Thyroid gland (tissue), 4 donors: Measurements from ENCODE around the gene SP110. TPM values are rescaled to one million over a fixed set of nuclear protein-coding genes. Genes with fewer than 3 reads are reported as not detected.

ENCODE experiments used
- DNase-seq, 2 donors: peaks; one replicate each; pipeline ENCODE4 v3.0.0-alpha.2; 2019
- H3K27ac ChIP-seq, 3 donors: fragments of 200-600 bp; sonication (generic); 1 replicate in 2 of 3; 2 replicates in 1 of 3; pipeline ENCODE4 v1.5.1; 2016 to 2019; ENCODE audit warnings: mild to moderate bottlenecking in 1 of 3, moderate library complexity in 1 of 3
- H3K27me3 ChIP-seq: fragments of 200-600 bp; sonication (generic); one replicate; pipeline ENCODE4 v1.5.1; 2019
- H3K36me3 ChIP-seq, 2 donors: fragments of 200-600 bp; sonication (generic); one replicate each; pipeline ENCODE4 v1.5.1; 2016 to 2019
- H3K4me1 ChIP-seq, 2 donors: fragments of 200-600 bp; sonication (generic); one replicate each; pipeline ENCODE4 v1.5.1; 2017 to 2019
- H3K4me3 ChIP-seq, 3 donors: fragments of 200-600 bp; sonication (generic); replicated peaks in 1 of 3; 1 replicate in 2 of 3; 2 replicates in 1 of 3; pipeline ENCODE4 v1.5.1; 2016; ENCODE audit warnings: mild to moderate bottlenecking in 1 of 3
- H3K9me3 ChIP-seq: fragments of 200-600 bp; sonication (generic); one replicate; pipeline ENCODE4 v1.5.1; 2017
- POLR2A ChIP-seq, 2 donors: fragments of 450-650 bp; IDR thresholded peaks; one replicate each; pipeline ENCODE4 v1.6.1; 2017; ENCODE audit warnings: antibody characterized with exemption in 2 of 2, mild to moderate bottlenecking in 2 of 2, moderate library complexity in 1 of 2
- WGBS, 2 donors: methylation state at CpG; one replicate each; pipeline ENCODE4 v1.1.5; 2017; 5-methylcytosine and 5-hydroxymethylcytosine counted together
- intact Hi-C: fragments of 100-400 bp; cut with DNase I; formaldehyde crosslinking; loops from one replicate; pipeline ENCODE4 v1.15.1; 2023
- total RNA-seq, 4 donors: library from RNA; depleted of rRNA; stranded (reverse); fragments of >200 nt; gene quantifications; one replicate each; pipeline ENCODE4 v1.2.3, GENCODE V29; 2016
- TF ChIP-seq, protein P1 (sequence below), 6 experiments: fragments of 200-600 bp in 3 of 6; fragments of 450-650 bp in 3 of 6; sonication (generic) in 3 of 6; IDR thresholded peaks; one replicate each; pipeline ENCODE4 v1.5.1; 2016 to 2019; ENCODE audit warnings: antibody characterized with exemption in 6 of 6, mild to moderate bottlenecking in 2 of 6, inconsistent platforms in 1 of 6, moderate library complexity in 1 of 6

The SP110 gene
- total RNA-seq, 4 donors from 2014 or later, result 17.7 to 66.2 (median 23.5) TPM

DNA sequence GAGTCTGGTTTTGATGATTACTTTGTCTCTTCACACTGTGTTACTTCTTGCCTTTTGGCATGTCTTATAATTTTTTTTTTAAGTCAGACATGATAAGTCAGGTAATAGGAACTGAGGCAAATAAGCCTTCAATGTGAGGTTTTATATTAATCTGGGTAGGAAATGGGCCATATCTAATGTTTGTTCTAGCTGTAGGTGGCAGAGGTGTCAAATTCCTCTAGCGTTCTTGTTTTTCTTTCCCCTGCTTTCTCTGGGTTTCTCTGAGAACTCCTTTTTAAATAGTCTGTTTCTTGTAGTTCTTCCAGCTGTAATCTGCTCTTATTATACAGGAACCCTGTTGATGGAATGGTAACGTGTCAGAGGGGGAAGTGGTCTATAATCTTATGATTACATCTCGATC lies 11.5 kb upstream of the SP110 start:
- Histone ChIP-seq H3K27ac (no peak overlapping the region), H3K9me3 (no peaks in the 10 kb centered on the region), H3K4me1 (no peaks in the 10 kb centered on the region), H3K36me3 (no peaks in the 10 kb centered on the region), H3K4me3 (no peak overlapping the region), H3K27me3 (no peaks in the 10 kb centered on the region)
- TF ChIP-seq, protein P1, sequence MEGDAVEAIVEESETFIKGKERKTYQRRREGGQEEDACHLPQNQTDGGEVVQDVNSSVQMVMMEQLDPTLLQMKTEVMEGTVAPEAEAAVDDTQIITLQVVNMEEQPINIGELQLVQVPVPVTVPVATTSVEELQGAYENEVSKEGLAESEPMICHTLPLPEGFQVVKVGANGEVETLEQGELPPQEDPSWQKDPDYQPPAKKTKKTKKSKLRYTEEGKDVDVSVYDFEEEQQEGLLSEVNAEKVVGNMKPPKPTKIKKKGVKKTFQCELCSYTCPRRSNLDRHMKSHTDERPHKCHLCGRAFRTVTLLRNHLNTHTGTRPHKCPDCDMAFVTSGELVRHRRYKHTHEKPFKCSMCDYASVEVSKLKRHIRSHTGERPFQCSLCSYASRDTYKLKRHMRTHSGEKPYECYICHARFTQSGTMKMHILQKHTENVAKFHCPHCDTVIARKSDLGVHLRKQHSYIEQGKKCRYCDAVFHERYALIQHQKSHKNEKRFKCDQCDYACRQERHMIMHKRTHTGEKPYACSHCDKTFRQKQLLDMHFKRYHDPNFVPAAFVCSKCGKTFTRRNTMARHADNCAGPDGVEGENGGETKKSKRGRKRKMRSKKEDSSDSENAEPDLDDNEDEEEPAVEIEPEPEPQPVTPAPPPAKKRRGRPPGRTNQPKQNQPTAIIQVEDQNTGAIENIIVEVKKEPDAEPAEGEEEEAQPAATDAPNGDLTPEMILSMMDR (IDR thresholded peaks at IDR 0.05), result no peak
- no peak for TF ChIP-seq POLR2A (IDR thresholded peaks at IDR 0.05)
- WGBS, 2 donors, result 63 to 68% methylated on average over 3 of the region's 3 CpGs
- no peak for DNase-seq
- intact Hi-C loops, result no loop called here

DNA sequence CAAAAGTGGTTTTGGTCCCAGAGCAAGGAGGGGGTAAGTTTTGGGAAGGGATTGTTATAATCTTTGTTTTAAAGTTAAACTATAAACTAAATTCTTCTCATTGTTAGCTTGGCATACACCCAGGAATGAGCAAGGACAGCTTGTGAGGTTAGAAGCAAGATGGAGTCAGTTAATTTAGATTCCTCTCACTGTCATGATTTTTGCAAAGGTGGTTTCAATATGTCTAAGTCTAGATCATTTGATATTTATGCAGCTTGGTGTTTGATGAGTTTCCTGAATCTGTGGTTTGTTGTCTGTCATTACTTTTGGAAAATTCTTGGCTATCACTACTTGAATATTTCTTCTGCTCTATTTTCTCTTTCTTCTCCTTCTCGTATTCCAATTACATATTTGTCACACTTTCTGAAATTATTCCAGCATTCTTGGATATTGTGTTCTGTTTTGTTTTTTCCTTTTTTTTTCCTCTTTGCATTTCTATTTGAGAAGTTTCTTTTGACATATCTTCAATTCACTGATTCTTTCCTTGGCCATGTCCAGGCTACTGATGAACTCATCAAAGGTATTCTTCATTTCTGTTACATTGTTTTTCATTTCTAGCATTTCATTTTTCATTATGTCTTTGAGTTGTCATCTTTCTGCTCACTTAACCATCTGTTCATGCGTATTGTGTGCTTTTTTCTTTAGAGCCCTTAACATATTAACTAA lies 10.9 kb upstream of the SP110 start:
- DNase-seq, result no peak
- WGBS, 2 donors, result 90 to 91% methylated on average over 2 of the region's 2 CpGs
- Histone ChIP-seq H3K27ac (no peak overlapping the region), H3K27me3 (no peaks in the 10 kb centered on the region), H3K9me3 (no peaks in the 10 kb centered on the region), H3K4me1 (no peaks in the 10 kb centered on the region), H3K4me3 (no peak overlapping the region), H3K36me3 (no peaks in the 10 kb centered on the region)
- TF ChIP-seq, protein P1 (IDR thresholded peaks at IDR 0.05), result no peak
- TF ChIP-seq POLR2A (IDR thresholded peaks at IDR 0.05), result no peak
- intact Hi-C loops, result no loop called here

DNA sequence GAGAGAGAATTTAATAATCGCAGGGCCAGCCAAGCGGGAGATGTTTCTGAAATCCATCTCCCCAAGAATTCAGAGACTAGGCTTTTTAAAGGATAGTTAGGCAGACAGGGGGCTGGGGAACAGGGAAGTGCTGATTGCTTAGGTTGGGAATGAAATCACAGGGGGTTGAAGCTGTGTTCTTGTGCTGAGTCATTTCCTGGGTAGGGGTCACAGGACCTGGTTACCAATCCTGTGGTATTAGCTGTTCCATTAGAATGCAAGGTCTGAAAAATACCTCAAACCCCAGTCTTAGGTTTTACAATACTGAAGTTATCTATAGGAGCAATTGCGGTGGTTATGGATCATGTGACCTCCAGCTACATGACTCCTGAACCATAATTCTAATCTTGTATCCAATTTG lies 10.3 kb upstream of the SP110 start:
- Histone ChIP-seq H3K27me3 (no peaks in the 10 kb centered on the region), H3K36me3 (no peaks in the 10 kb centered on the region), H3K4me3 (no peak overlapping the region), H3K9me3 (no peaks in the 10 kb centered on the region), H3K27ac (no peak overlapping the region), H3K4me1 (no peaks in the 10 kb centered on the region)
- no peak for TF ChIP-seq POLR2A (IDR thresholded peaks at IDR 0.05)
- TF ChIP-seq, protein P1 (IDR thresholded peaks at IDR 0.05), result no peak
- intact Hi-C loops, result no loop called here
- WGBS, 2 donors, result 90 to 97% methylated on average over 3 of the region's 3 CpGs
- DNase-seq, result no peak

DNA sequence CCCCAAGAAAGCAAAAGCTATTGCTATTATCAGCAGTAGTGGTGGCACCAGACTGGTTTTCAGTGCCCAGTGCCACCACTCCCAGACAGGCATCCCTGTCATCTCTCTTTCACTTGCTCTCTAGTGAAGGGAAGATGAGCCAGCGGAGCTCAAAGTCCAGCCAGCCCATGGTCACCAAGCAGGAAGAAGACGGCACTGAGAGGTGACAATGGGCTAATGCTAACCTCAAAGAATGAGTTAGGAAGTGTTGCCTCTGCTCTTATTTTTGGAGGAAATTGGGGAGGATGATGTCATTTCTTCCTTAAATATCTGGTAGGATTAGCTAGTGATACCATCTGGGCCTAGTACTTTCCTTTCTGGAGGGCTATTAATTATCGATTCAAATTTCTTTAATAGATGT lies 7.4 kb upstream of the SP110 start:
- no peaks in the 10 kb centered on the region for H3K4me1 ChIP-seq
- no peaks in the 10 kb centered on the region for H3K36me3 ChIP-seq
- DNase-seq, result no peak
- H3K27me3 ChIP-seq, result no peaks in the 10 kb centered on the region
- no peaks in the 10 kb centered on the region for H3K9me3 ChIP-seq
- 86 to 92% methylated on average over 3 of the region's 3 CpGs for WGBS, 2 donors
- H3K27ac ChIP-seq, result no peak overlapping the region
- no peak overlapping the region for H3K4me3 ChIP-seq
- intact Hi-C loops, result no loop called here
- no peak for TF ChIP-seq POLR2A (IDR thresholded peaks at IDR 0.05)
- TF ChIP-seq, protein P1 (IDR thresholded peaks at IDR 0.05), result no peak

DNA sequence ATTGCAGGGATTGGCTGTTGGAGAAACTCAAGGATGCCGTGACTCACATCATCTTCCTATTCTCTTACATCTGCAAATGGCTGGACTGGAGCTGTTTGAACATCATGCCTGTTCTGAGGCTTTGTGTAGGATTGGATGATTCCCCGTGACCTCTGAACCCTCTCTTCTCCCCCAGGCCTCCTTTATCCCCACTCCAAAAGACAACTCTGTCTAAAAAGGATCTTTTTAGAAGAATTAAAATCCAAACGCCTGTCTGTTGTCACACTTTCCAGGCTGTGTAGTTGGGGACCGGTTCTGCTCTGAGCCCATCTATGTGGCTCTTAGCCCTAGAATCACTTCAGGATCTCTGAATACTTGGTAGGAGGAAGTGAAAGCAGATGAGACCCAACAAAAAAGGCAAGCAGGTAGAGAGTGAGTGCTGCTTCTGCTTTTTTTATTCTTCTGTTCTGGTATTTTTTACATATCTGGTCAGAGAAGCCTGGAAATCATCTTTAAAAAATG lies 6.3 kb upstream of the SP110 start:
- WGBS, 2 donors, result 84 to 88% methylated on average over 4 of the region's 4 CpGs
- Histone ChIP-seq H3K27me3 (no peaks in the 10 kb centered on the region), H3K4me3 (no peak overlapping the region), H3K27ac (no peak overlapping the region), H3K9me3 (no peaks in the 10 kb centered on the region), H3K4me1 (no peaks in the 10 kb centered on the region), H3K36me3 (no peaks in the 10 kb centered on the region)
- DNase-seq, result no peak
- intact Hi-C loops, result no loop called here
- TF ChIP-seq POLR2A (IDR thresholded peaks at IDR 0.05), result no peak
- TF ChIP-seq, protein P1 (IDR thresholded peaks at IDR 0.05), result no peak
